Measurements from ENCODE around the gene CISTR. TPM values are rescaled to one million over a fixed set of nuclear protein-coding genes. Genes with fewer than 3 reads are reported as not detected.
A peak's percentile ranks its signal among the peaks of the same experiment; 100 is the strongest.

The CISTR gene
- total RNA-seq, 4 donors from 2014 or later = not detected

- intact Hi-C loops (cut with DNase I; ENCODE audit: low total_unique reads) = no loop called here
- H3K27me3 ChIP-seq = peaks cover 95% of the 10 kb centered on the region
Measured at GRCh38 chr12:53752192-53752601, 418 bp upstream of the CISTR start.

GRCh38 chr12:53750812-53751335 lies 905 bp downstream of the CISTR start:
- peaks cover 12 to 28% (median 19%) of the 10 kb centered on the region in 4 donors for H3K4me1 ChIP-seq
- no peak for TF ChIP-seq EP300 (IDR thresholded peaks at IDR 0.05; ENCODE audit: low read depth)
- TF ChIP-seq CTCF (IDR thresholded peaks at IDR 0.05) = no peak
- no peak for TF ChIP-seq POLR2A (IDR thresholded peaks at IDR 0.05)
- TF ChIP-seq POLR2AphosphoS5 (IDR thresholded peaks at IDR 0.05) = no peak
- H3K36me3 ChIP-seq = no peaks in the 10 kb centered on the region
- H3K27ac ChIP-seq = peak overlapping the region in 1 of 4 donors; percentile 1
- in situ Hi-C loops (cut with MboI; ENCODE audit: low pct_ligation_motif_present in 1 of 4, low pct_unique_long_range_greater_than_20kb in 1 of 4, low sequenced_read_pairs in 3 of 4) = loop anchor here in 1 of 4 donors (25.0 kb wide), 1 partner anchor 436 kb away; the partner anchor contains the start of gene SMUG1
- peaks cover 89% of the 10 kb centered on the region for H3K27me3 ChIP-seq
- peak overlapping the region; percentile 16 to 51 (median 37) for H3K4me3 ChIP-seq
- WGBS, 2 donors (ENCODE audit: low coverage in 1 of 2) = 2% methylated on average over 25 of the region's 36 CpGs; no CpG with 5 or more reads in 1 of the 2 donors
- peak; percentile 26 for DNase-seq
- intact Hi-C loops (cut with DNase I; ENCODE audit: low total_unique reads) = no loop called here
- H3K9me3 ChIP-seq = no peaks in the 10 kb centered on the region

More at GRCh38 chr12:53752192-53752601, 418 bp upstream of the CISTR start:
- TF ChIP-seq POLR2AphosphoS5 (IDR thresholded peaks at IDR 0.05) (no peak), EP300 (IDR thresholded peaks at IDR 0.05; ENCODE audit: low read depth) (no peak), POLR2A (IDR thresholded peaks at IDR 0.05) (no peak), CTCF (IDR thresholded peaks at IDR 0.05) (no peak)
- Histone ChIP-seq H3K27ac (no peak overlapping the region), H3K4me3 (peak overlapping the region in 3 of 4 donors; percentile 36 to 51 (median 38)), H3K36me3 (no peaks in the 10 kb centered on the region), H3K9me3 (no peaks in the 10 kb centered on the region), H3K4me1 (peaks cover 12 to 26% (median 18%) of the 10 kb centered on the region in 4 donors)
- in situ Hi-C loops (cut with MboI; ENCODE audit: low pct_ligation_motif_present in 1 of 4, low pct_unique_long_range_greater_than_20kb in 1 of 4, low sequenced_read_pairs in 3 of 4) = loop anchor here in 1 of 4 donors (25.0 kb wide), 1 partner anchor 435 kb away; the partner anchor contains the start of gene SMUG1
- 20 to 54% methylated on average over 1 to 13 of the region's 13 CpGs for WGBS, 2 donors (ENCODE audit: low coverage in 1 of 2)
- no peak for DNase-seq

- Histone ChIP-seq H3K9me3 (no peaks in the 10 kb centered on the region), H3K27ac (no peak overlapping the region), H3K36me3 (no peaks in the 10 kb centered on the region), H3K4me1 (peaks cover 12 to 28% (median 19%) of the 10 kb centered on the region in 4 donors), H3K4me3 (peak overlapping the region in 2 of 4 donors; percentile 38 to 51), H3K27me3 (peaks cover 89% of the 10 kb centered on the region)
- TF ChIP-seq CTCF (IDR thresholded peaks at IDR 0.05) (no peak), POLR2A (IDR thresholded peaks at IDR 0.05) (no peak), POLR2AphosphoS5 (IDR thresholded peaks at IDR 0.05) (no peak), EP300 (IDR thresholded peaks at IDR 0.05; ENCODE audit: low read depth) (no peak)
- 18 to 40% methylated on average over 4 to 10 of the region's 10 CpGs for WGBS, 2 donors (ENCODE audit: low coverage in 1 of 2)
- intact Hi-C loops (cut with DNase I; ENCODE audit: low total_unique reads) (loop anchor here (5.0 kb wide), 1 partner anchor 48 kb away; no protein-coding TSS in a partner anchor), in situ Hi-C loops (cut with MboI; ENCODE audit: low pct_ligation_motif_present in 1 of 4, low pct_unique_long_range_greater_than_20kb in 1 of 4, low sequenced_read_pairs in 3 of 4) (loop anchor here in 1 of 4 donors (5.0 to 25.0 kb wide), 2 partner anchors 48 to 437 kb away; partner anchors contain the start of gene SMUG1)
- no peak for DNase-seq
Measured at GRCh38 chr12:53749986-53750811, 1.6 kb downstream of the CISTR start.
